Measurements from ENCODE around the gene VEZT.
"Not testable (repeated sequence)": the region's sequence is repeated elsewhere in the genome, so short reads cannot be mapped to it uniquely, and the experiment has no call there.

Gene VEZT

DNA sequence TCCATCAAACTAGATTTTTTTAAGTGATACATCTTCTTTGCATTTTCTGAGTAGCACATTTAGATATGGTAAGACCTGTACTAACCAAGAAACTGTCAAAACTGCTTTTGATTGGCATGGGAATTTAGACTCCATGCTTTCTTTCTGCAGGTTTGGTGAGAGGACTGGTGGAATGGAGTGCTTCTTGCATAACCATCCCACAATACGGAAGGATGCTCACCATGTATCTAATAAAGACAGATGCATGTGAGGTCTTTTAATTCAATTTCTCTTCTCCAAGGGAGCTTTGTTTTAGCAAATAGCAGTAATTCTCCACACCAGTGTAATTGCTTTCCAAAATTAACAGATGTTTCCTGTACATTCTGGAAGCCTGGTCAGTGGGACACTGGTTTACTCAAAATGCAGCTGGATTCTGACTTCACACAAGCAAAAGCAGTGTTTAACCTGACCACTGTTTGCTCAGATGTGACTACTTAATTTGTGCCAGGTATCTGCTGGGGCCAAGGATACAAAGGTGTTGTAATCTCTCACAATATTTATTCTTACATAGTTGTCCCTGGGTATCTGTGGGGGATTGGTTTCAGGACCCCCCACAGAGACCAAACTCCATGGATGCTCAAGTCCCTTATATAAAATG, 26.4 kb upstream of the VEZT start:
- Mint-ChIP-seq H3K27ac (no peak overlapping the region), H3K27me3 (no peaks in the 10 kb centered on the region), H3K4me3 (no peak overlapping the region), H3K9me3 (no peaks in the 10 kb centered on the region), H3K36me3 (ENCODE audit: low read depth) (no peaks in the 10 kb centered on the region), H3K4me1 (no peaks in the 10 kb centered on the region)
- no peak for DNase-seq
- no peak for ATAC-seq

GRCh38 chr12:95192271-95192670, 25.3 kb upstream of the VEZT start:
- Mint-ChIP-seq H3K27ac (no peak overlapping the region), H3K4me1 (no peaks in the 10 kb centered on the region), H3K9me3 (no peaks in the 10 kb centered on the region), H3K36me3 (ENCODE audit: low read depth) (no peaks in the 10 kb centered on the region), H3K27me3 (no peaks in the 10 kb centered on the region), H3K4me3 (no peak overlapping the region)
- ATAC-seq (no peak), DNase-seq (no peak)

DNA sequence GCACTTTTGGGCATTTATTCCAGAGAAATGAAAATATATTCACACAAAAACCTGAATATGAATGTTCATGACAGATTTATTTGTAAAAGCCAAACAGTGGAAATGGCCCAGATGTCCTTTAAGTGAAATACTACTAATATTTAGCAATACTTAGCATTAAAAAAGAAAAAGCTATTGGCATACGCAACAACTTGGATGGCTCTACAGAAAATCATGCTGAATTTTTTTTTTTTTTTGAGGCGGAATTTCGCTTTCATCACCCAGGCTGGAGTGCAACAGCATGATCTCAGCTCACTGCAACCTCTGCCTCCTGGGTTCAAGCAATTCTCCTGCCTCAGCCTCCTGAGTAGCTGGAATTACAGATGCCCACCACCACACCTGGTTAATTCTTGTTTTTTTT, 24.5 kb upstream of the VEZT start:
- ATAC-seq (no peak), DNase-seq (no peak)
- no peaks in the 10 kb centered on the region for H3K27me3 Mint-ChIP-seq
- no peaks in the 10 kb centered on the region for H3K36me3 Mint-ChIP-seq (ENCODE audit: low read depth)
- H3K4me3 Mint-ChIP-seq = no peak overlapping the region
- no peaks in the 10 kb centered on the region for H3K9me3 Mint-ChIP-seq
- H3K4me1 Mint-ChIP-seq = no peaks in the 10 kb centered on the region
- H3K27ac Mint-ChIP-seq = no peak overlapping the region

GRCh38 chr12:95195122-95195521, 22.5 kb upstream of the VEZT start:
- no peak for DNase-seq
- Mint-ChIP-seq H3K36me3 (ENCODE audit: low read depth) (no peaks in the 10 kb centered on the region), H3K27me3 (no peaks in the 10 kb centered on the region), H3K9me3 (no peaks in the 10 kb centered on the region), H3K4me3 (no peak overlapping the region), H3K27ac (no peak overlapping the region), H3K4me1 (no peaks in the 10 kb centered on the region)
- ATAC-seq = no peak

GRCh38 chr12:95196875-95197569, 20.6 kb upstream of the VEZT start:
- not testable (repeated sequence) for DNase-seq; H3K4me3 Mint-ChIP-seq; H3K4me1 Mint-ChIP-seq; H3K9me3 Mint-ChIP-seq; H3K36me3 Mint-ChIP-seq (ENCODE audit: low read depth); H3K27ac Mint-ChIP-seq; ATAC-seq; H3K27me3 Mint-ChIP-seq

- H3K27ac Mint-ChIP-seq = no peak overlapping the region
- DNase-seq (no peak), ATAC-seq (no peak)
- H3K4me3 Mint-ChIP-seq = no peak overlapping the region
- H3K9me3 Mint-ChIP-seq = no peaks in the 10 kb centered on the region
- no peaks in the 10 kb centered on the region for H3K4me1 Mint-ChIP-seq
- H3K27me3 Mint-ChIP-seq = no peaks in the 10 kb centered on the region
- H3K36me3 Mint-ChIP-seq (ENCODE audit: low read depth) = no peaks in the 10 kb centered on the region
Observed at GRCh38 chr12:95197636-95198035, 20.0 kb upstream of the VEZT start.

- Mint-ChIP-seq H3K27ac (no peak overlapping the region), H3K36me3 (ENCODE audit: low read depth) (no peaks in the 10 kb centered on the region), H3K4me1 (peaks cover 2% of the 10 kb centered on the region), H3K27me3 (no peaks in the 10 kb centered on the region), H3K4me3 (no peak overlapping the region), H3K9me3 (no peaks in the 10 kb centered on the region)
- ATAC-seq (no peak), DNase-seq (no peak)
Observed at GRCh38 chr12:95198914-95199313, 18.7 kb upstream of the VEZT start.

GRCh38 chr12:95200128-95200894, 17.3 kb upstream of the VEZT start:
- DNase-seq = no peak
- H3K9me3 Mint-ChIP-seq = no peaks in the 10 kb centered on the region
- peaks cover 7% of the 10 kb centered on the region for H3K4me1 Mint-ChIP-seq
- H3K36me3 Mint-ChIP-seq (ENCODE audit: low read depth) = no peaks in the 10 kb centered on the region
- no peaks in the 10 kb centered on the region for H3K27me3 Mint-ChIP-seq
- ATAC-seq = no peak
- H3K27ac Mint-ChIP-seq = no peak overlapping the region
- no peak overlapping the region for H3K4me3 Mint-ChIP-seq

GRCh38 chr12:95201056-95201670, 16.4 kb upstream of the VEZT start:
- Mint-ChIP-seq H3K4me3 (no peak overlapping the region), H3K27ac (no peak overlapping the region)

DNA sequence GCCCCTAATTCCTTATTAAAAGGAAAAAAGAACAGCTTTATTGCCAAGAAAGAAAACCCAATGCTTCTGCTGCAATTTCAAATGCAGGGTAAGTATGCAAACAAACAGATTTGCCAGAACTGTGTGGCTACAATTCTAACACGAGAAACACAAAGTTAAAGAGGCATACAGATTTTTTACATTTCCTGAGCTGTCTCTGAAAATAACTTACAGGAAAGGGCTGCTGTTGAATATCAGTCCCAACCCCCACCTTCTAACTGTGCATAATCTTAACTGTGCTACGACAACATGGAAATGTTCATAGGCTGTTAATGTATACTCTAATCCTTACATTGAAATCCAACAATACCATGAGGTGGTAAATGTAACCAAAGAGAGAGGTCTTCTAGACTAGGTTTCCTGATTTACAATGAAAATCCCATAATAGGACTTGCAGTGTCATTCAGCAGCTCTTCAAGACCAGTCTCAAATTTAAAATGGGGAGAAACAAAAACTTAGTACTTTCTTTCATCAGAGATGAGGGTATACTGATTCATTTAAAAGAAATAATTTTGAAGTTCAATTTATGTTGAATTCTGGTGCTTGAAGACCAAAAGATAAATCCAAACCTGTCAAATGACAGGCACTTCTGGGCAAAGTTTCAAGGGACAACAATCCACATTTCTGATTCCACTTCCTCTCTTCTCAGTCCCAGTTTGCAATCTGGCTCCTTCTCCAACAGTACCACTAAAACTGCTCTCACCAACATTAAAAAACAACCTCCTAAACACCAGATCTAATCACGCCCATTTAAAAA, 14.7 kb upstream of the VEZT start:
- H3K9me3 Mint-ChIP-seq = no peaks in the 10 kb centered on the region
- no peak overlapping the region for H3K27ac Mint-ChIP-seq
- H3K4me3 Mint-ChIP-seq = no peak overlapping the region
- no peaks in the 10 kb centered on the region for H3K36me3 Mint-ChIP-seq (ENCODE audit: low read depth)
- ATAC-seq (no peak), DNase-seq (no peak)
- peaks cover 7% of the 10 kb centered on the region for H3K4me1 Mint-ChIP-seq
- H3K27me3 Mint-ChIP-seq = no peaks in the 10 kb centered on the region

More at GRCh38 chr12:95201056-95201670, 16.4 kb upstream of the VEZT start:
- Mint-ChIP-seq H3K36me3 (ENCODE audit: low read depth) (no peaks in the 10 kb centered on the region), H3K4me1 (peaks cover 7% of the 10 kb centered on the region), H3K9me3 (no peaks in the 10 kb centered on the region), H3K27me3 (no peaks in the 10 kb centered on the region)
- DNase-seq (no peak), ATAC-seq (no peak)

DNA sequence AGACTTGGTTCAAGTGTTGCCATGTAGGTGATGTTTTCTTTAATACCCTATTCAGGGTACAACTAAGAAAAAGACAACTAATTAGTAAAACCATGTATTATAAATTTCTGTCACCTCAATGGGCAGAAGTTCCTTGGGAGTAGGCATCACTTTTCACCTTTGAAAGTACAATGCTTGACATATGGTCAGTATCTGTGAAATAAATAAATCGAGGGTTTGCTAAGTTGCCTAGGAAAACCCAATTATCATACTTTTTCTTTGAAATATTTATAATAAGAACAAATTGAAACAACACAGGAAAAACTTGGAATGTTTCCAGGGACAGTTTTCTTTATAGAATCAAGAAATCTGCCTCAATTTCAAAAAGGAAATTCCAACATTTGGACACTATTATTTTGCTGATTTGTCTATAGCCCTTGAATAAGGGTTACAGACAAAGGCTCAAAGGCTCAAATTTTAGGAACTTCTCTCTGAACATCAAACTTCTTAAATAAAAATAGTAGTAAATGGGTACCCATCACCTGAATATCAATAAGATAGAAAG, 14.0 kb upstream of the VEZT start:
- Mint-ChIP-seq H3K36me3 (ENCODE audit: low read depth) (no peaks in the 10 kb centered on the region), H3K4me1 (peaks cover 7% of the 10 kb centered on the region), H3K27ac (no peak overlapping the region), H3K27me3 (no peaks in the 10 kb centered on the region), H3K9me3 (no peaks in the 10 kb centered on the region), H3K4me3 (no peak overlapping the region)
- DNase-seq (no peak), ATAC-seq (no peak)

DNA sequence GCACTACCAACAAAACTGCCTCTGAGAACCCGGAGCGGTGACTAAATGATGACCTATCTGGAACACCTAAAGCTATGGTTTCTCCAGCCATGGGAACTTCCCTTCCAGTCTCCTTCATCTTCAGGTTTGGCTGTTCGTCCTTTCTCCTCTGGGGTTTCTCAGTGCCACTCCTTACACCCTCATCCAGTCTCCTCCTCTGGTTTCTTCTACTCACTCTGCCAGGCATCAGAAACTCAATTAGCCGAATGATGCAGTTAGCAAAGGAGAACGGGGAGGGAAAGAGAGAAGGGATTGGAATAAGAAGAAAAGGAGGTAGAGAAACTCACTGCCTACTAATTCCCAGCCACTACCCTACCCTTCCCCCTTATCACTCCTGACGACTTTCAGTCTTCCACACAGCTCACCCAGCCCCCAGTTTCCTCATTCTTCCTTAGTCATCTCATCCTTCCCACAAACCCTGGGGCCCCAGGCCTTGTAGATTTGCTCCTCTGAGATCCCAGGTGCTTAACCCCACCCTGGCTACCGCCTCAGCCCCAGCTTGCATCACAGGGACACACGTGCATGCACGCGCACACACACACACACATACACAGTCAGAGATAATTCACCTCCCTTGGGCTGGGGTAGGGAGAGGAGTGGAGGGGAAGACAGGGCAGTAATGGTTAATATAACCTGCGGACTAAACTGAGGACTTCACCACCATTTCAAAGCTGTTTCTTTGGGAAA, 13.3 kb upstream of the VEZT start:
- H3K27ac Mint-ChIP-seq = no peak overlapping the region
- ATAC-seq = no peak
- H3K4me3 Mint-ChIP-seq = no peak overlapping the region
- no peak for DNase-seq
- H3K9me3 Mint-ChIP-seq = no peaks in the 10 kb centered on the region
- no peaks in the 10 kb centered on the region for H3K36me3 Mint-ChIP-seq (ENCODE audit: low read depth)
- peaks cover 7% of the 10 kb centered on the region for H3K4me1 Mint-ChIP-seq
- H3K27me3 Mint-ChIP-seq = no peaks in the 10 kb centered on the region

GRCh38 chr12:95205016-95205624, 12.5 kb upstream of the VEZT start:
- no peak for DNase-seq
- ATAC-seq = no peak
- H3K27ac Mint-ChIP-seq = no peak overlapping the region
- H3K4me1 Mint-ChIP-seq = peaks cover 7% of the 10 kb centered on the region
- H3K27me3 Mint-ChIP-seq = no peaks in the 10 kb centered on the region
- no peaks in the 10 kb centered on the region for H3K9me3 Mint-ChIP-seq
- H3K4me3 Mint-ChIP-seq = no peak overlapping the region
- no peaks in the 10 kb centered on the region for H3K36me3 Mint-ChIP-seq (ENCODE audit: low read depth)
